Stomach (tissue), 4 donors: ENCODE data around the gene TRIM5.

Source experiments
- CTCF ChIP-seq, 7 experiments: fragments of 450-650 bp in 4 of 7; fragments of 200-600 bp in 3 of 7; sonication (generic) in 3 of 7; IDR thresholded peaks; one replicate each; pipeline ENCODE4 v1.5.1; 2016 to 2019; ENCODE audit warnings: antibody characterized with exemption in 7 of 7, control low read depth in 2 of 7, mild to moderate bottlenecking in 1 of 7
- POLR2A ChIP-seq, 4 donors: fragments of 450-650 bp; IDR thresholded peaks; one replicate each; pipeline ENCODE4 v1.6.1; 2016; ENCODE audit warnings: antibody characterized with exemption in 4 of 4, control low read depth in 2 of 4, mild to moderate bottlenecking in 1 of 4, moderate library complexity in 1 of 4
- POLR2AphosphoS5 ChIP-seq, 3 donors: sonication (generic); formaldehyde crosslinking; IDR thresholded peaks; one replicate each; pipeline ENCODE4 v1.6.1; 2016; ENCODE audit warnings: antibody characterized with exemption in 3 of 3

DNA sequence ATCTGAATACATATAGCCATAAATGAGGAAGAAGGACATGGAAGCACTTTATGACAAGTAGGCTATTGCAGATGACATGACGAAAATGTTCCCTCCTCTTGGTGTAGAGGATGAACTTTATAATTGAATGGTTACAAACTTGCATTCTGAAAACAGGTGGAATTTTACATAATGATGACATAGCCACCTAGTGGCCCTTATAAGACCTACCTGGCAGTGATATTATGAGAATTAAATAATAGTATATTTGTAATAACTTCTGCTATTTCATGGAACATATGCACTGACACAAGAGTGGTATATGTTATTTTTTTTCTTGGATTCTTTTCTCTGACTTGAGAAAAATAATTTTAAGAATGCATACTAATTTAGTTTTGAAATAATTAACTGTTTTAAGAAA lies 27.6 kb upstream of the TRIM5 start:
- TF ChIP-seq POLR2AphosphoS5 (IDR thresholded peaks at IDR 0.05) (no peak), CTCF (IDR thresholded peaks at IDR 0.05) (peak in 4 of 7 experiments; percentile 14 to 40 (median 36)), POLR2A (IDR thresholded peaks at IDR 0.05) (no peak)
